Bronchial epithelial cell (primary cell): Measurements from ENCODE around the gene PRH1. TPM values are rescaled to one million over a fixed set of nuclear protein-coding genes. Genes with fewer than 3 reads are reported as not detected.

Experiments
- DNase-seq: peaks from one replicate; pipeline ENCODE4 v3.0.0-alpha.2; 2010; ENCODE audit warnings: low read depth
- FAIRE-seq: peaks from 2 replicates; lab custom pipeline; 2011; peaks lifted over from hg19 to GRCh38; lab: Jason Lieb, UNC
- H3K27me3 ChIP-seq: 2 replicates; pipeline ENCODE4 v1.5.1; 2011; ENCODE audit warnings: low read length; ENCODE audit not compliant: control insufficient read depth, insufficient read depth
- H3K36me3 ChIP-seq: 2 replicates; pipeline ENCODE4 v1.5.1; 2011; ENCODE audit warnings: low read length; ENCODE audit not compliant: control insufficient read depth, insufficient read depth
- H3K4me3 ChIP-seq: 2 replicates; pipeline ENCODE4 v1.5.1; 2011; ENCODE audit warnings: mild to moderate bottlenecking, low read depth, low read length, control low read depth
- CTCF ChIP-seq: IDR thresholded peaks from 2 replicates; pipeline ENCODE4 v1.5.1; 2011; ENCODE audit warnings: mild to moderate bottlenecking, moderate library complexity, low read length, control low read depth, inconsistent platforms; ENCODE audit not compliant: insufficient read depth, severe bottlenecking
- total RNA-seq: library from RNA; depleted of rRNA; stranded (reverse); fragments of >200 nt; gene quantifications from 2 replicates; pipeline ENCODE4 v1.2.1, GENCODE V29; 2014

PRH1 gene
- total RNA-seq, 1 donor from 2014 or later, result 13.7 TPM

GRCh38 chr12:10838461-10838860 is 45.6 kb downstream of the PRH1 start:
- FAIRE-seq (no peak), DNase-seq (no peak)
- no peak for TF ChIP-seq CTCF
- no peaks in the 10 kb centered on the region for H3K36me3 ChIP-seq
- H3K4me3 ChIP-seq, result no peak overlapping the region
- no peaks in the 10 kb centered on the region for H3K27me3 ChIP-seq

Other genes starting within 250 kb of the PRH1 start
- 0.53 and 6.8 TPM in 2 replicates for gene STYK1, start 210.2 kb downstream of the PRH1 start, total RNA-seq
- 134 and 164 TPM in 2 replicates for gene YBX3, start 160.9 kb downstream of the PRH1 start, total RNA-seq
- not detected in 2 replicates for gene TAS2R7, start 81.6 kb downstream of the PRH1 start, total RNA-seq
- gene TAS2R8, start 77.0 kb downstream of the PRH1 start, total RNA-seq, result not detected in 2 replicates
- gene TAS2R9, start 74.1 kb downstream of the PRH1 start, total RNA-seq, result not detected in 2 replicates
- gene TAS2R10, start 57.9 kb downstream of the PRH1 start, total RNA-seq, result 0.26 TPM in 2 replicates
- gene PRR4, start 34.8 kb downstream of the PRH1 start, total RNA-seq, result 0.53 TPM in 1 of 2 replicates, not detected in the other
- 0.38 and 1.1 TPM in 2 replicates for gene TAS2R13, start 25.3 kb upstream of the PRH1 start, total RNA-seq
- gene PRH2, start 45.0 kb upstream of the PRH1 start, total RNA-seq, result 0.38 TPM in 1 of 2 replicates, not detected in the other
- gene TAS2R14, start 55.0 kb upstream of the PRH1 start, total RNA-seq, result 1.1 and 1.2 TPM in 2 replicates
- gene TAS2R50, start 102.7 kb upstream of the PRH1 start, total RNA-seq, result 1.0 and 2.1 TPM in 2 replicates
- gene TAS2R20, start 114.0 kb upstream of the PRH1 start, total RNA-seq, result 1.8 and 2.0 TPM in 2 replicates
- 2.4 and 3.9 TPM in 2 replicates for gene TAS2R19, start 138.4 kb upstream of the PRH1 start, total RNA-seq
- 1.3 and 2.0 TPM in 2 replicates for gene TAS2R31, start 147.2 kb upstream of the PRH1 start, total RNA-seq
- gene TAS2R46, start 178.0 kb upstream of the PRH1 start, total RNA-seq, result 0.90 and 2.1 TPM in 2 replicates
- gene TAS2R43, start 208.1 kb upstream of the PRH1 start, total RNA-seq, result 0.79 and 1.3 TPM in 2 replicates